Karpas-422 (cell line): Measurements from ENCODE around the gene CNKSR1. TPM values are rescaled to one million over a fixed set of nuclear protein-coding genes. Genes with fewer than 3 reads are reported as not detected.

ENCODE experiments used
- DNase-seq: peaks from one replicate; pipeline ENCODE4 v3.0.0-alpha.2; 2015
- H2AFZ ChIP-seq: fragments of 200-600 bp; sonication (generic); 2 replicates; pipeline ENCODE4 v1.6.1; 2014; ENCODE audit warnings: antibody characterized with exemption, low read length, mixed read lengths
- H3K27ac ChIP-seq: fragments of 200-600 bp; sonication (generic); 2 replicates; pipeline ENCODE4 v1.5.1; 2014; ENCODE audit warnings: mild to moderate bottlenecking, low read length, moderate library complexity
- H3K27me3 ChIP-seq: fragments of 200-600 bp; sonication (generic); 2 replicates; pipeline ENCODE4 v1.6.1; 2014; ENCODE audit warnings: low read length, mixed read lengths
- H3K36me3 ChIP-seq: fragments of 200-600 bp; sonication (generic); 2 replicates; pipeline ENCODE4 v1.6.1; 2014; ENCODE audit warnings: low read length, mixed read lengths; ENCODE audit not compliant: insufficient read depth
- H3K4me1 ChIP-seq: fragments of 200-600 bp; sonication (generic); 2 replicates; pipeline ENCODE4 v1.6.1; 2014; ENCODE audit warnings: mild to moderate bottlenecking, low read length, mixed read lengths
- H3K4me2 ChIP-seq: fragments of 200-600 bp; sonication (generic); 2 replicates; pipeline ENCODE4 v1.6.1; 2014; ENCODE audit warnings: low read length, low read depth, mild to moderate bottlenecking; ENCODE audit not compliant: poor library complexity, severe bottlenecking
- H3K4me3 ChIP-seq: fragments of 200-600 bp; sonication (generic); 2 replicates; pipeline ENCODE4 v1.5.1; 2014; ENCODE audit warnings: mild to moderate bottlenecking, antibody characterized with exemption, low read length, mixed read lengths
- H3K79me2 ChIP-seq: fragments of 200-600 bp; sonication (generic); 2 replicates; pipeline ENCODE4 v1.6.1; 2014; ENCODE audit warnings: mild to moderate bottlenecking, low read length, mixed read lengths
- H3K9ac ChIP-seq: fragments of 200-600 bp; sonication (generic); 2 replicates; pipeline ENCODE4 v1.6.0; 2014; ENCODE audit warnings: low read length
- H3K9me2 ChIP-seq: fragments of 200-600 bp; sonication (generic), shearing (Covaris generic); replicated peaks from 2 replicates; pipeline ENCODE4 v1.6.0; 2014; ENCODE audit warnings: mild to moderate bottlenecking, low read length, moderate library complexity; ENCODE audit not compliant: insufficient read depth
- H3K9me3 ChIP-seq: fragments of 300-700, 200-600 bp; sonication (generic); 2 replicates; pipeline ENCODE4 v1.6.1; 2014; ENCODE audit warnings: low read length, mixed read lengths
- H4K20me1 ChIP-seq: fragments of 200-600 bp; sonication (generic); 2 replicates; pipeline ENCODE4 v1.6.1; 2014; ENCODE audit warnings: mild to moderate bottlenecking, antibody characterized with exemption, low read length, low read depth; ENCODE audit not compliant: insufficient read depth
- total RNA-seq: library from RNA; depleted of rRNA; stranded (reverse); fragments of >200 nt; shearing (Covaris generic); gene quantifications from 2 replicates; pipeline ENCODE4 v1.2.3, GENCODE V29; 2014; ENCODE audit warnings: low replicate concordance

CNKSR1 gene
- total RNA-seq, 1 experiment from 2014 or later = 1.5 TPM

GRCh38 chr1:26187882-26188281 lies 10.6 kb downstream of the CNKSR1 start:
- Histone ChIP-seq H4K20me1 (no peaks in the 10 kb centered on the region), H3K27me3 (no peaks in the 10 kb centered on the region), H3K4me3 (no peak overlapping the region), H3K9me3 (no peaks in the 10 kb centered on the region), H3K27ac (no peak overlapping the region), H3K36me3 (no peaks in the 10 kb centered on the region), H2AFZ (no peak overlapping the region), H3K79me2 (no peaks in the 10 kb centered on the region), H3K9ac (no peak overlapping the region), H3K4me2 (no peak overlapping the region), H3K4me1 (no peaks in the 10 kb centered on the region), H3K9me2 (no peaks in the 10 kb centered on the region)
- no peak for DNase-seq

GRCh38 chr1:26188477-26188876 lies 11.2 kb downstream of the CNKSR1 start:
- no peak overlapping the region for H3K9ac ChIP-seq
- H4K20me1 ChIP-seq = no peaks in the 10 kb centered on the region
- H3K9me3 ChIP-seq = no peaks in the 10 kb centered on the region
- no peak overlapping the region for H3K4me2 ChIP-seq
- DNase-seq = no peak
- H3K4me3 ChIP-seq = no peak overlapping the region
- no peak overlapping the region for H3K27ac ChIP-seq
- no peaks in the 10 kb centered on the region for H3K27me3 ChIP-seq
- H3K4me1 ChIP-seq = no peaks in the 10 kb centered on the region
- H2AFZ ChIP-seq = no peak overlapping the region
- H3K9me2 ChIP-seq = no peaks in the 10 kb centered on the region
- no peaks in the 10 kb centered on the region for H3K79me2 ChIP-seq
- no peaks in the 10 kb centered on the region for H3K36me3 ChIP-seq

GRCh38 chr1:26189331-26189730 lies 12.0 kb downstream of the CNKSR1 start:
- no peak overlapping the region for H2AFZ ChIP-seq
- no peak overlapping the region for H3K27ac ChIP-seq
- no peaks in the 10 kb centered on the region for H3K36me3 ChIP-seq
- no peaks in the 10 kb centered on the region for H3K4me1 ChIP-seq
- H3K79me2 ChIP-seq = no peaks in the 10 kb centered on the region
- H3K9ac ChIP-seq = no peak overlapping the region
- no peak for DNase-seq
- H3K4me2 ChIP-seq = no peak overlapping the region
- H3K4me3 ChIP-seq = no peak overlapping the region
- H4K20me1 ChIP-seq = no peaks in the 10 kb centered on the region
- H3K27me3 ChIP-seq = no peaks in the 10 kb centered on the region
- H3K9me3 ChIP-seq = no peaks in the 10 kb centered on the region
- H3K9me2 ChIP-seq = no peaks in the 10 kb centered on the region

GRCh38 chr1:26189751-26190275 lies 12.5 kb downstream of the CNKSR1 start:
- Histone ChIP-seq H3K4me3 (no peak overlapping the region), H3K27me3 (no peaks in the 10 kb centered on the region), H3K4me2 (no peak overlapping the region), H3K36me3 (no peaks in the 10 kb centered on the region), H3K4me1 (no peaks in the 10 kb centered on the region), H3K9ac (no peak overlapping the region), H3K9me3 (no peaks in the 10 kb centered on the region), H3K79me2 (no peaks in the 10 kb centered on the region), H4K20me1 (no peaks in the 10 kb centered on the region), H3K9me2 (no peaks in the 10 kb centered on the region), H3K27ac (no peak overlapping the region), H2AFZ (no peak overlapping the region)
- peak; percentile 47 for DNase-seq

DNA sequence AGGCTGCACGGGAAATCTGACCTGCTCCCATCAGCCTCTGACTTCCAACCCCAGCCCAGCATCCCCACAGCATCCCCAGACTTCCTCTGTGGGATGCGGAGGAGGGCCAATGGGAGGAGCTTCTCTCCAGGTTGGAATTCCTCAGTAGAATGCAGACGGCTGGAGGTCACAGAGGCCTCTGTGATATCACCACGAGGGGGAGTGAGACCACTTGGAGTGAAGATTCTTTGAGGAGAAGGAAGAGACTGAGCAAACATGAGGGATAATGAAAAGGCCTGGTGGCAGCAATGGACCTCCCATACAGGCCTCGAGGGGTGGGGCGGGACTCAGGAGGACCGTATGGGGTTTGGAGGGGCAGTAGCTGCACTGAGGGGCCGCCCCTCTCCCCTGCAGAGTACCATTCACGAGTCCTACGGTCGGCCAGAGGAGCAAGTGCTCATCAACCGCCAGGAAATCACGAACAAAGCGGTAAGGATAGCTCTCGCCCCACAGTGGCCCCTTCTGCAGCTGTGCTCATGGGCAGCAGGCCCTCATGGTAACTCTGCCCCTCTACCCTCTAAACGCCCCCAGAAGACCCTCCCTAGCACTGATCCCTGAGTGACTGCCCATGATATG lies 13.2 kb downstream of the CNKSR1 start, which contains the start of gene CATSPER4:
Gene CATSPER4 (plus strand): TSS at position 230 of the 615 bp plus-strand sequence. CDS start 26 bp downstream, at position 256.
- DNase-seq = peak; percentile 55
- Histone ChIP-seq H3K9me2 (no peaks in the 10 kb centered on the region), H3K27me3 (no peaks in the 10 kb centered on the region), H3K9ac (no peak within 1 kb of the TSS), H3K79me2 (no peaks in the 10 kb centered on the region), H3K27ac (no peak within 1 kb of the TSS), H3K4me3 (no peak within 1 kb of the TSS), H3K4me2 (no peak within 1 kb of the TSS), H3K36me3 (no peaks in the 10 kb centered on the region), H4K20me1 (no peaks in the 10 kb centered on the region), H2AFZ (no peak within 1 kb of the TSS), H3K9me3 (no peaks in the 10 kb centered on the region), H3K4me1 (no peaks in the 10 kb centered on the region)

GRCh38 chr1:26191739-26192138 lies 14.4 kb downstream of the CNKSR1 start:
- H3K9ac ChIP-seq = no peak overlapping the region
- no peak overlapping the region for H3K4me3 ChIP-seq
- H3K27ac ChIP-seq = no peak overlapping the region
- no peaks in the 10 kb centered on the region for H3K9me2 ChIP-seq
- no peaks in the 10 kb centered on the region for H3K27me3 ChIP-seq
- no peak for DNase-seq
- no peaks in the 10 kb centered on the region for H4K20me1 ChIP-seq
- no peak overlapping the region for H2AFZ ChIP-seq
- H3K36me3 ChIP-seq = no peaks in the 10 kb centered on the region
- H3K4me1 ChIP-seq = no peaks in the 10 kb centered on the region
- no peak overlapping the region for H3K4me2 ChIP-seq
- no peaks in the 10 kb centered on the region for H3K9me3 ChIP-seq
- H3K79me2 ChIP-seq = no peaks in the 10 kb centered on the region

GRCh38 chr1:26195805-26196204 lies 18.5 kb downstream of the CNKSR1 start:
- H3K4me3 ChIP-seq = no peak overlapping the region
- DNase-seq = no peak
- H3K4me1 ChIP-seq = no peaks in the 10 kb centered on the region

GRCh38 chr1:26197301-26197700 lies 20.0 kb downstream of the CNKSR1 start:
- Histone ChIP-seq H3K4me2 (no peak overlapping the region), H3K9ac (no peak overlapping the region), H3K9me2 (no peaks in the 10 kb centered on the region), H3K27ac (no peak overlapping the region), H4K20me1 (no peaks in the 10 kb centered on the region), H2AFZ (no peak overlapping the region), H3K4me3 (no peak overlapping the region), H3K36me3 (no peaks in the 10 kb centered on the region), H3K27me3 (no peaks in the 10 kb centered on the region), H3K79me2 (no peaks in the 10 kb centered on the region), H3K4me1 (no peaks in the 10 kb centered on the region), H3K9me3 (no peaks in the 10 kb centered on the region)
- DNase-seq = no peak

More at GRCh38 chr1:26195805-26196204, 18.5 kb downstream of the CNKSR1 start:
- Histone ChIP-seq H3K9me2 (no peaks in the 10 kb centered on the region), H4K20me1 (no peaks in the 10 kb centered on the region), H3K27ac (no peak overlapping the region), H3K79me2 (no peaks in the 10 kb centered on the region), H3K9me3 (no peaks in the 10 kb centered on the region), H3K9ac (no peak overlapping the region), H3K27me3 (no peaks in the 10 kb centered on the region), H2AFZ (no peak overlapping the region), H3K4me2 (no peak overlapping the region), H3K36me3 (no peaks in the 10 kb centered on the region)
